Keratinocyte (primary cell): Measurements from ENCODE around the gene CHCHD6.

Experiments
- EZH2 ChIP-seq: IDR thresholded peaks from one replicate; pipeline ENCODE4 v1.6.1; 2012; ENCODE audit warnings: inconsistent platforms, mild to moderate bottlenecking, low read length, moderate library complexity
- TF ChIP-seq, protein P1 (sequence below), 3 experiments: IDR thresholded peaks in 1 of 3; conservative IDR thresholded peaks in 1 of 3; optimal IDR thresholded peaks in 1 of 3; 2 replicates in 2 of 3; 3 replicates in 1 of 3; pipeline versions ENCODE3 to v1.5.1; 2011; ENCODE audit warnings: low read length in 3 of 3, mild to moderate bottlenecking in 3 of 3, moderate library complexity in 2 of 3, control low read depth in 1 of 3, inconsistent platforms in 1 of 3; ENCODE audit not compliant: insufficient read depth in 2 of 3; ENCODE audit errors: extremely low read depth in 1 of 3

DNA sequence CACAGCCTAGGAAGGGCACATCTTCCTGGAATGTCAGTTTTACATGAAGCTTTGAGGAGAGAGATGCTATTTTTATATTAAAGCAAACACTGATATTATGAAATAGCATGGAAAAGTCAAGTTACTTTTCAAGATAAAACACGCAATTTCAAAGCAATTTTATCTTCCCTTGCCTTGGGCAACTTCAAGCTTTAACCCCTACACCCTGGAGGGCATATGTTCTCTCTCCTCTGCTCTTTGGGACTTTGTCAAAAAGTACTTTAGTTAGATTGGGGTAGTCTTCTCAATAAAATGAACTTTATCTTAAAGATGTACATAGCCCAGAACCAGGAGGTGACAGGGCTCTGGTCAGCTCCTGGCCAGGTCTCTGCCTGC, 192.0 kb downstream of the CHCHD6 start:
- TF ChIP-seq, protein P1, sequence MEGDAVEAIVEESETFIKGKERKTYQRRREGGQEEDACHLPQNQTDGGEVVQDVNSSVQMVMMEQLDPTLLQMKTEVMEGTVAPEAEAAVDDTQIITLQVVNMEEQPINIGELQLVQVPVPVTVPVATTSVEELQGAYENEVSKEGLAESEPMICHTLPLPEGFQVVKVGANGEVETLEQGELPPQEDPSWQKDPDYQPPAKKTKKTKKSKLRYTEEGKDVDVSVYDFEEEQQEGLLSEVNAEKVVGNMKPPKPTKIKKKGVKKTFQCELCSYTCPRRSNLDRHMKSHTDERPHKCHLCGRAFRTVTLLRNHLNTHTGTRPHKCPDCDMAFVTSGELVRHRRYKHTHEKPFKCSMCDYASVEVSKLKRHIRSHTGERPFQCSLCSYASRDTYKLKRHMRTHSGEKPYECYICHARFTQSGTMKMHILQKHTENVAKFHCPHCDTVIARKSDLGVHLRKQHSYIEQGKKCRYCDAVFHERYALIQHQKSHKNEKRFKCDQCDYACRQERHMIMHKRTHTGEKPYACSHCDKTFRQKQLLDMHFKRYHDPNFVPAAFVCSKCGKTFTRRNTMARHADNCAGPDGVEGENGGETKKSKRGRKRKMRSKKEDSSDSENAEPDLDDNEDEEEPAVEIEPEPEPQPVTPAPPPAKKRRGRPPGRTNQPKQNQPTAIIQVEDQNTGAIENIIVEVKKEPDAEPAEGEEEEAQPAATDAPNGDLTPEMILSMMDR (optimal IDR thresholded peaks at IDR 0.05 in 1 of 3, IDR thresholded peaks at IDR 0.05 in 1 of 3, conservative IDR thresholded peaks at IDR 0.05 in 1 of 3; ENCODE audit: extremely low read depth in 1 of 3, insufficient read depth in 2 of 3, low read length in 3 of 3): no peak
- no peak for TF ChIP-seq EZH2
